Prostate gland (tissue), 2 donors: Measurements from ENCODE around the gene GALNT14.

Experiments
- POLR2A ChIP-seq: fragments of 450-650 bp; IDR thresholded peaks from one replicate; pipeline ENCODE4 v1.6.1; 2016; ENCODE audit warnings: antibody characterized with exemption, mild to moderate bottlenecking
- POLR2AphosphoS5 ChIP-seq: sonication (generic); formaldehyde crosslinking; IDR thresholded peaks from one replicate; pipeline ENCODE4 v1.6.1; 2017; ENCODE audit warnings: antibody characterized with exemption
- TF ChIP-seq, protein P1 (sequence below), 4 experiments: fragments of 200-600 bp in 2 of 4; fragments of 450-650 bp in 2 of 4; sonication (generic) in 2 of 4; IDR thresholded peaks; 1 replicate in 3 of 4; 2 replicates in 1 of 4; pipeline ENCODE4 v1.5.1; 2016 to 2019; ENCODE audit warnings: antibody characterized with exemption in 4 of 4, mild to moderate bottlenecking in 2 of 4, moderate library complexity in 2 of 4

DNA sequence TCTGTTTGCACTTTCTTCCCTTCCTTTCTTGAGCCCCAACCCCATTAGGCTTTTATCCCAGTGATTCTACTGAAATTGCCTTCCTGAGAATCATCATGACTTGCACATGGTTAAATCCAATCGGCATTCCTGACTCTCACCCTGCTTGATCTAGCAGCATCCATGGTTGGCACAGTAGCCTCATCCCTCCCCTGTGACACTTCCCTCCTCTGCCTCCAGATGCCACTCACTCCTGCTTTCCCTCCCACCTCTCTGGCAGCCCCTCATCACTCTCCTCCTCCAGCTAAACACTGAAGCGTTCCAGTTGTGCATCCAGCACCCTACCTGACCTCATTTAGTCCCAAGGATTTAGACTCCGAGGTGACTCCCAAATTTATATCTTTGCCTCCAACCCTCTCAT lies 114.7 kb downstream of the GALNT14 start:
- TF ChIP-seq, protein P1, sequence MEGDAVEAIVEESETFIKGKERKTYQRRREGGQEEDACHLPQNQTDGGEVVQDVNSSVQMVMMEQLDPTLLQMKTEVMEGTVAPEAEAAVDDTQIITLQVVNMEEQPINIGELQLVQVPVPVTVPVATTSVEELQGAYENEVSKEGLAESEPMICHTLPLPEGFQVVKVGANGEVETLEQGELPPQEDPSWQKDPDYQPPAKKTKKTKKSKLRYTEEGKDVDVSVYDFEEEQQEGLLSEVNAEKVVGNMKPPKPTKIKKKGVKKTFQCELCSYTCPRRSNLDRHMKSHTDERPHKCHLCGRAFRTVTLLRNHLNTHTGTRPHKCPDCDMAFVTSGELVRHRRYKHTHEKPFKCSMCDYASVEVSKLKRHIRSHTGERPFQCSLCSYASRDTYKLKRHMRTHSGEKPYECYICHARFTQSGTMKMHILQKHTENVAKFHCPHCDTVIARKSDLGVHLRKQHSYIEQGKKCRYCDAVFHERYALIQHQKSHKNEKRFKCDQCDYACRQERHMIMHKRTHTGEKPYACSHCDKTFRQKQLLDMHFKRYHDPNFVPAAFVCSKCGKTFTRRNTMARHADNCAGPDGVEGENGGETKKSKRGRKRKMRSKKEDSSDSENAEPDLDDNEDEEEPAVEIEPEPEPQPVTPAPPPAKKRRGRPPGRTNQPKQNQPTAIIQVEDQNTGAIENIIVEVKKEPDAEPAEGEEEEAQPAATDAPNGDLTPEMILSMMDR (IDR thresholded peaks at IDR 0.05), result no peak
- TF ChIP-seq POLR2A (no peak), POLR2AphosphoS5 (no peak)
